GM21367 (cell line): ENCODE data around the gene KMT2B.
"Not testable (repeated sequence)": the region's sequence is repeated elsewhere in the genome, so short reads cannot be mapped to it uniquely, and the experiment has no call there.

Source experiments
- ATAC-seq: cut with Tn5 transposase; IDR thresholded peaks from one replicate; pipeline ENCODE4 v1.9.1; 2021; ENCODE audit not compliant: unreplicated experiment

KMT2B gene

GRCh38 chr19:35756377-35757230 lies 38.8 kb downstream of the KMT2B start, which contains the start of gene HSPB6:
TSS of gene HSPB6 (minus strand) at chr19:35757029. CDS start at chr19:35757008, 21 bp downstream.
- ATAC-seq: no peak

GRCh38 chr19:35757231-35757748 lies 39.5 kb downstream of the KMT2B start:
- no peak for ATAC-seq

- peak; percentile 86 for ATAC-seq
Measured at GRCh38 chr19:35757749-35758608, 40.2 kb downstream of the KMT2B start, which contains the start of gene PROSER3. TSS of gene PROSER3 (plus strand) at chr19:35758176. CDS start at chr19:35758216, 40 bp downstream.

- ATAC-seq: no peak
Measured at GRCh38 chr19:35759697-35760096, 41.9 kb downstream of the KMT2B start.

- ATAC-seq: no peak
Measured at GRCh38 chr19:35760711-35761349, 43.0 kb downstream of the KMT2B start.

- no peak for ATAC-seq
Measured at GRCh38 chr19:35764432-35765315, 46.9 kb downstream of the KMT2B start.

- no peak for ATAC-seq
Measured at GRCh38 chr19:35766571-35767104, 48.8 kb downstream of the KMT2B start.

- ATAC-seq: no peak
Measured at GRCh38 chr19:35767288-35768081, 49.7 kb downstream of the KMT2B start.

GRCh38 chr19:35768082-35768421 lies 50.2 kb downstream of the KMT2B start:
- ATAC-seq: no peak

GRCh38 chr19:35772362-35772761 lies 54.6 kb downstream of the KMT2B start:
- not testable (repeated sequence) for ATAC-seq

- no peak for ATAC-seq
Measured at GRCh38 chr19:35773020-35773806, 55.4 kb downstream of the KMT2B start.

- no peak for ATAC-seq
Measured at GRCh38 chr19:35774274-35775045, 56.7 kb downstream of the KMT2B start.

GRCh38 chr19:35775046-35775297 lies 57.2 kb downstream of the KMT2B start:
- no peak for ATAC-seq

- ATAC-seq: peak; percentile 75
Measured at GRCh38 chr19:35775298-35776101, 57.7 kb downstream of the KMT2B start, which contains the start of gene ARHGAP33. TSS of gene ARHGAP33 (plus strand) at chr19:35775564. CDS start at chr19:35775659, 95 bp downstream.

GRCh38 chr19:35776102-35776788 lies 58.4 kb downstream of the KMT2B start:
- no peak for ATAC-seq
